ENCODE measurements around the gene APOE. TPM values are rescaled to one million over a fixed set of nuclear protein-coding genes. Genes with fewer than 3 reads are reported as not detected.

The APOE gene
- total and polyA plus RNA-seq, 2 of the 13 experiments (the other 11 are each of a cell fraction or from before 2014, with no cell fraction given), result 1,328 to 1,470 TPM

GRCh38 chr19:44903216-44903601 lies 2.4 kb upstream of the APOE start:
- no peak for DNase-seq (ENCODE audit: low spot score)
- Histone ChIP-seq H3K4me3 (replicated peaks in 1 of 3; ENCODE audit: insufficient read depth in 1 of 3, low read depth in 2 of 3, low read length in 3 of 3) (peak overlapping the region in 1 of 3 experiments; percentile 31; a peak in 1 of 6 replicates), H3K27me3 (ENCODE audit: control insufficient read depth in 1 of 2, insufficient read depth in 2 of 2, low read length in 2 of 2) (no peaks in the 10 kb centered on the region; a peak in 1 of 5 replicates), H3K4me2 (ENCODE audit: low read depth, low read length) (peak overlapping the region; percentile 88), H3K9ac (ENCODE audit: insufficient read depth, low read depth, low read length) (0 out of 2 replicates have a peak overlapping the region, but pooled peaks have one; percentile 13), H3K9me3 (ENCODE audit: low read length) (no peaks in the 10 kb centered on the region), H2AFZ (ENCODE audit: low read length) (no peak overlapping the region), H3K79me2 (ENCODE audit: insufficient read depth, low read length) (peaks cover 24% of the 10 kb centered on the region), H4K20me1 (ENCODE audit: insufficient read depth, low read length) (peaks cover 14% of the 10 kb centered on the region), H3K4me1 (ENCODE audit: insufficient read depth, low read length) (peaks cover 45% of the 10 kb centered on the region), H3K27ac (ENCODE audit: extremely low read length, insufficient read depth, low read length) (peak overlapping the region; percentile 90), H3K36me3 (replicated peaks in 1 of 2; ENCODE audit: control insufficient read depth in 1 of 2, insufficient read depth in 2 of 2, low read length in 2 of 2) (peaks cover 25 to 46% of the 10 kb centered on the region in 2 experiments)
- ChIA-PET POLR2A (interaction anchor here (1.0 to 14.7 kb wide), 14 partner anchors 8 to 156 kb away, joined by 3 to 317 read pairs (median 20); partner anchors contain the start of genes APOC1, APOC2, CLPTM1 and NECTIN2), CTCF (ENCODE audit: low intra/inter-chr PET ratio, low total read pairs) (interaction anchor here (1.3 to 3.6 kb wide), 3 partner anchors 21 to 53 kb away, joined by 3 to 51 read pairs (median 4); no protein-coding TSS in a partner anchor)
- ATAC-seq, result no peak
- 78% methylated on average over 15 of the region's 15 CpGs for WGBS (ENCODE audit: low lambda C conversion rate)
- intact Hi-C loops (cut with micrococcal nuclease; ENCODE audit: unreplicated experiment) (no loop called here), in situ Hi-C loops (cut with HindIII; ENCODE audit: extremely low pct_ligation_motif_present, low pct_unique_long_range_greater_than_20kb) (no loop called here)
- no TSS peak for BruUV-seq (replicated peaks)
- FAIRE-seq, result no peak
- TF ChIP-seq ZNF143 (CRISPR knock-in tag; IDR thresholded peaks at IDR 0.05), result no peak
- TF ChIP-seq CAMTA2 (CRISPR knock-in tag; IDR thresholded peaks at IDR 0.05; ENCODE audit: borderline replicate concordance), result no peak
- TF ChIP-seq PAWR (CRISPR knock-in tag; IDR thresholded peaks at IDR 0.05; ENCODE audit: borderline replicate concordance), result no peak
- TF ChIP-seq ZBED4 (CRISPR knock-in tag; IDR thresholded peaks at IDR 0.05; ENCODE audit: borderline replicate concordance), result no peak
- TF ChIP-seq JUNB (CRISPR knock-in tag; IDR thresholded peaks at IDR 0.05; ENCODE audit: borderline replicate concordance), result no peak
- TF ChIP-seq ZNF142 (CRISPR knock-in tag; IDR thresholded peaks at IDR 0.05), result no peak
- TF ChIP-seq GMEB2 (CRISPR knock-in tag; IDR thresholded peaks at IDR 0.05; ENCODE audit: low read depth), result no peak
- TF ChIP-seq DBP (CRISPR knock-in tag; IDR thresholded peaks at IDR 0.05; ENCODE audit: not compliant biosample characterization), result no peak

Data from HepG2 (cell line).